ENCODE results near the gene SDF4.

The SDF4 gene

DNA sequence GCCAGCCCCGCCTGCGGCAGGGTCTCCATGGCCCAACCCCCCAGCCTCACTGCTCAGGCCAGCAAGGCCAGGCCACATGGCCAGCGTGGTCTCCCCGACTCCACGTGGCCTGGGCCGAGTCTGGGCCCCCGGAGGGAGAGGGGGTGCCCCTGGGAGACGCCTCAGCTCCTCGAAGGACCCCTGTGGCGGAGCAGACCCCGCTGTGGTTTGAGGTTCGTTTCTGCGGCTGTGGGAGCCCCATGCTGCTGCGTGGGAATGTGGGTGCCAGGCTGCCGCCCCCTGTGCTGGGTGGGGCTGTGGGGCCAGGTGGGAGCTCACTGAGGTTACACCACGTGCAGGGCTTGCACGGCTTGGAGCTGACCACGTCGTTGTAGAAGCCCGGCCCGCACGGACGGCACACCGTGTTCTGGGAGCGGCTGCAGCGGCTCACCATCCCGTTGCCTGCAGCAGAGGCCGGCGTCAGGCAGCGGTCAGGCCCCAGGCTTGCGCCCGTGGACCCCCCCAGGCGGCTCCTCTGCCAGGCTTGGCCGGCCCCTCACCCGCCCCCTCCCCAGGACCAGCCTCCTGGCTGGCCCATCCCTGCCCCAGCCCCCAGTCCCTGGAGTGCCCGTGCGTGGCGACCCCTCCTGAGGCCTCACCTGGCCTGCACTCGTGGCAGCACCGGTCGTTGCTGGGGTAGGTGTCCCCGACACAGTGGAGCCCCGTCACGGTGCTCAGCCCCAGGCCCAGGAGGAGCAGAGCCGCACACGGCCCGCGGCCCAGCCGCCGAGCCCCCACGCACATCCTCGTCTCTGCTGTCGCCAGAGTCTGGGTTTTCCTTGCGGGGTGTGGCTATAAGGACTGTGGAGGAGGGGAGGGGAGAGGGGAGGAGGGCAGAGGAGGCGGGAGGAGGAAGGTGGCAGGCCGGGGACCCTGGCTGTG is 18.2 kb downstream of the SDF4 start, which contains the start of gene TNFRSF4:
Gene TNFRSF4 (minus strand): TSS at position 809 of the 921 bp plus-strand sequence. CDS start 26 bp downstream, at position 783.
- DNase-seq (ENCODE audit: low spot score), result no peak

DNA sequence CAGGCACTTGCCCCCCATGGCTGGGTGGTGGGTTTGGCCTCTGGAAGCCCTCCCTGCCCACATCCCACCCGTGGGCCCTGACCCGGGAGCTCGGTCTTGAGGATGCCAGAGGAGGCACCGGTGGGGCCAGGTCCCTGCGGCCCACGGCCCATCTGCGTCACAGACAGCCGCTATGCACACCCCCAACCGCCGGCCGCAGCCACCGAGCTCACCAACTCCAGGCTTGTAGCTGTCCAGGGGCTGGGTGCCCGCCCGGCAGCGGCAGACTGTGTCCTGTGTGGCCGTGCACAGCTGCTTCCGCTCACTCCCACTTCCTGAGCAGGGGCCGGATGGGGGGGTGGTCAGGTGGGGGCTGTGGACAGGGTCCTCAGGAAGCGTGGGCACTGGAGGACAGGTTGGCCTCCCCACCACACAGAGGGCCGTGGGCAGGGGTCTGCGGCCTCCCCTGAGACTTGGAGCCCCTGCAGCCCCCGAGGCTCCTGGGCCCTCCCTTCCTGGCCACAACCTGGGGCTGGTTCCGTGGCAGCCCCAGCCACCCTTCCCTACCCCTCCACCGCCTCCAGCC is 18.9 kb downstream of the SDF4 start:
- no peak for DNase-seq (ENCODE audit: low spot score)

- DNase-seq (ENCODE audit: low spot score), result no peak
Measured at GRCh38 chr1:1211541-1212441, 20.0 kb downstream of the SDF4 start.

- no peak for DNase-seq (ENCODE audit: low spot score)
Measured at GRCh38 chr1:1210726-1211540, 20.9 kb downstream of the SDF4 start.

DNA sequence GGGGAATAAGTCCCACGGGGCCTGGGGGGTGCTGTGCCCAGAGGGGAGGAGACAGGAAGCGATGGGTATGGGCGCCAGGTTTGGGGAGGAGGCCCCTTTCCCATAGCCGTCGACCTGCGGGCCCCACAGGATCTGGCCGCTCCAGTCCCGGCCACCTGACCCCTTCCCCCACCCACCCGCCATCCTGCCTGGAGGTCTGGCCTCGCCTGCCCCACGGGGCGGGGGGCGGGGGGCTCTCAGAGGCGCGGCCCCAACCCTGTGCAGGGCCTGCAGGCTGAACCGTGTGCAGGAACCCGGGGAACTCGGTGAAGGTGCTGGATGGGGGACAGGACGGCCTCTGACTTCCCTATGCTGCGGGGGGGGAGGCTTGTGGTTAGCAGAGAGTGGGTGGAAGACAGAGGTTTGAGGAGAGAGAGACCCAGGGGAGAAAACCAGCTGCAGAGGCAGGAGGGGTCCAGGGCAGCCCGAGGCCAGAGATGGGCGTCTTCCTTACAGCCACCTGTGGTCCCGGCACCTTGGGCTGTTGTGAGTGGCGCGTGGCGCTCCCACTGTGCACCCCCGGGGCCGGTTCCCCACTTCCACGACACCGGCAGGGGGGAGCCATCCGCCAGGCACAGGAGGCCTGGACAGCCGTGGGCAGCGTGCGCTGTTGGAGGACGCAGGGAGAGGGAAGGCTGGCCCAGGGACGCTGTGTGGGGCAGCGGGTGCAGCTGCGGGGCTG is 22.9 kb downstream of the SDF4 start:
- DNase-seq (ENCODE audit: low spot score), result no peak

GRCh38 chr1:1207571-1207892 is 24.3 kb downstream of the SDF4 start:
- no peak for DNase-seq (ENCODE audit: low spot score)

GRCh38 chr1:1206966-1207531 is 24.8 kb downstream of the SDF4 start:
- no peak for DNase-seq (ENCODE audit: low spot score)

GRCh38 chr1:1206376-1206965 is 25.3 kb downstream of the SDF4 start, which contains the start of gene TNFRSF18:
Gene TNFRSF18 (minus strand): TSS chr1:1206592. CDS start chr1:1206571, 21 bp downstream.
- DNase-seq (ENCODE audit: low spot score), result no peak

- no peak for DNase-seq (ENCODE audit: low spot score)
Measured at GRCh38 chr1:1205769-1206375, 25.9 kb downstream of the SDF4 start.

GRCh38 chr1:1204998-1205768 is 26.6 kb downstream of the SDF4 start:
- DNase-seq (ENCODE audit: low spot score), result no peak

GRCh38 chr1:1204425-1204920 is 27.3 kb downstream of the SDF4 start:
- DNase-seq (ENCODE audit: low spot score), result no peak

GRCh38 chr1:1203561-1204424 is 28.0 kb downstream of the SDF4 start:
- no peak for DNase-seq (ENCODE audit: low spot score)

GRCh38 chr1:1202831-1203560 is 28.8 kb downstream of the SDF4 start:
- no peak for DNase-seq (ENCODE audit: low spot score)

GRCh38 chr1:1200876-1201810 is 30.7 kb downstream of the SDF4 start:
- no peak for DNase-seq (ENCODE audit: low spot score)
